HG02588 (cell line): ENCODE results near the gene TMEM108.

Experiments
- ATAC-seq: cut with Tn5 transposase; IDR thresholded peaks from one replicate; pipeline ENCODE4 v1.9.1; 2021; ENCODE audit warnings: mild to moderate bottlenecking, moderate library complexity; ENCODE audit not compliant: unreplicated experiment

TMEM108 gene

DNA sequence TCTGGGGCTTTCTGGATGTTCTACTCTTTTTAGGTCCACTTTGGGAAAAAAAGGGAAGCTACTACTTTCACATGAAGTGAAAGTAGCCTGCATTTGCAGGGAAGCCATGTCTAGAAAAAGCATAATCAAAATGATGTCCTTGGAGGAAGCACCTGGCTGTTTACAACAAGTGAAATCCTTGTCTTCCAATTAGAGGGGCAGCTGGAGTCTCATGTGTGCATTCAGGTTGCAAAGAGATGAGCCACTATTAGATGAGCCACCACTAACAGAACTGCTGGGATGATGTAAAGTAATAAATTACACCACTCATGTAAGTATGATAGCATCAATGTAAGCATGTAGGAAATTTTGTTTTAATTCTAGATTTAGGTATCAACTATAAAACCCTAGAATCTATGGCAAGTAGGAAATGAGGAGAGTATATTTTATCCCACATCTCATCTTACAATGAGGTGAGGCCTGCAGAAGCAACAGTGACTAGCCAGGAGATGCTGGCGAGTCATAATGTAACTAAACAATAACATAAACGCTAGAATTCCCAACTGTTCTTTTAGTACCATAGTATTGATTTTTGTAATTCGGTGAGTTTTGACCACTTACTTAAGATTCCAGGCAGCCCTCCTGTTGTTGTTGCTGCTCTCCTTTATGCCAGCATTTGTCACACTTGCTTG, 75.9 kb downstream of the TMEM108 start:
- ATAC-seq, result no peak

DNA sequence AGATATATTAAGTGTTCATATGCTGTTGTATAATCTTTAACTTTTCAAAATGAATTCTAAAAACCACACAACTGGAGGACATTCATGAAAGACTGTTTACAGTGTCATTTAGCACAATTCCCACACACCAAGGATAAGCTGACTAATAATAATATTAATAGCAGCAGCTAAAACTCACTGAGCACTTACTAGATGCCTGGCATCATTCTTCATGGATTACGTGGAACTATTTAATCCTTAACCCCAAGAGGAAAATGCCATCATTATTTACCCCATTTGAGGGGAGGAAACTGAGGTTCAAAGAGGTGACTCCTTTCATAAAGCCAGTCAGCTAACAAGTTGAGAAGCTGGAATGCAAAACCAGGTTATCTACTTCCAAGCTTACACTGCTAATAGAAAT, 77.0 kb downstream of the TMEM108 start:
- ATAC-seq, result no peak

DNA sequence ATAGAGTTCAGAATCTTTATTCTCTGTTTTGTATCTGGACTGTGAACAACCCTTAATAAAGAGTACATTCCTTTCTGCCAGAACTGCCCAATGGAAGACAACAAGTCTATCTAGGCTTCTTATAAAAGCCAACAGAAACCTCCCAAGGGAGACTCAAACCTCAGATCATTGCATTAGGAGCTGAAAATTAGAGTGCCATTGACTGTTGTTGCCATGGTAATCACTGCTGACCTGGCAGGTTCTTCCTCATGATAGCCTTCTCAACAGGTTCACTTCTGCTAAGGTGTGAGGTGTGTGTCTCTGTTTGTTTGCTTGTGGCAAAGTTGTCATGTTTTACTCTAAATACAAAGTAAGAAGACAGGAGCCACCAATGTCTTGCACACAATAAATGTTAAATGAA, 79.2 kb downstream of the TMEM108 start:
- no peak for ATAC-seq

DNA sequence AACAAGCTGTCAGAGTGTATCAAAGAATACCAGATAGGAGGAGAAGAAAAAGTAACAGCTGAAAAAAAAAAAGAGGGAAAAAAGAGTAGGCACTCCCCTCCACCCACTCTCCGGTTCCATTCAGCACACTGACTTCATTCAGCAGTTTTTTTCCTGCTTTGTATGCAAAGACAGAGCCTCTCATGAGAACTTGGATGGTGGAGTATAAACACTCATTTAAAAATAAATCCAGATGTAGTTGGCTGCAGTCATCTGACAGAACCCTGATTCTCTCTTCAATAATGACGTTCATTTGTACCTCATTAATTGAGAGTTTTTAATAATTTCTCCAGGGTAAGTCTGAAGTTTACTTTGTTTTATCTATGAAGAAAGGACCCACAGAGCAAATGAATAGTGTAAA, 81.0 kb downstream of the TMEM108 start:
- no peak for ATAC-seq

DNA sequence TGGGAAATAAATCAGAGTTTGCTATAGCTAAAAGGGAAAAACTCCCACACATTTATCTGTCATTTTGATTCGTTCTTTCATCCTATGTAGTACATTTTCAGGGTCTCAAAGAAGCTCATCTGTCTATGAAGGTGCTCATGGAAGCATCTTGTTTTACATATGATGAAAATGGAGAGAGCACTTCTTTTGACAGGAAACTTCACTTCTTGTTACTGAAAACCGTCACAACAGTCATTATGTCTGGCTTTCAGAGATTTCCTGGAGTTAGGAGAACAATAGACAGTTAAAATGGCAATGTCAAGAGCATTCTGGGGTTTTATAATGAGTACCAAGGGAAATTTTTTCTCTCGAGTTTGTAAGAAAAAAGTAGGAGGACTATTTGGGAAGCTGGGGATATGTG, 83.3 kb downstream of the TMEM108 start:
- ATAC-seq, result no peak

DNA sequence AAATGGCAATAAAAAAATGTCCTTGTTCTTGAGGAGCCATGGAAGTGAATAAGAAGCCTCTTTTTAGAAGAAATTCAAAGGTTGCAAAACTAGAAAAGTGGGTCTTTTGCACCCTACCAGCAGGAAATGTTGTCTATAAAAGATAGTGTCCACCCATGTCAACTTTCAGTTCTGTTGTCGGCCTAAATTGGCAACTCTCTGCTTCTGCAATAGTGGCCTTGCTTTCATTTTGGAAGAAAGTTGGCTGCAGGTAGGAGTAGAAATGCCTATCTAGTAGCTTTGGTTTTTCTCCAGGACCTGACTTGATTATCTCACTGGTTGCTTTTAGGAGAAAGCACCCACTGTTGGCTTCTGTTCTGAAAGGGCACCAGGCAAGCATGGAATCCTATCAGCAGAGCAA, 85.4 kb downstream of the TMEM108 start:
- no peak for ATAC-seq

DNA sequence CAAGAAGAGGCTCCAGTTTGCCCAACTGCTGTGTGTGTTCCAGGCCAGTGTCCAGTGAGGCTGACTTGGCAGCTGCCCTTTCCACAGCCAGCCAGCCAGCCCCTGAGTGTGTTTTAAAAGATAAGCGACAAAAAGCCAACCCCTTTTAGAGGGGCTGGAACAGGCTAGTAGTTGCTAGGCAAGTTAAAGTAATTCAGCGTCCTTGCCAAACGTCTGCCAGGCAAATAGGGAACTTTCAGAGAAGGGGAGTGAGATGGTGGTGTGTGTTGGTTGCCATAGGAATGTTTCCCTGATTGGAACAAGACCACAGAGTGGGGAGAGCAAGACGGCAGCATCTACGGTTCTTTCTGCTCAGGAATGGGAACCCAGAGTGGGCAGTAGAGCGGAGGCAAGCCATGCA, 86.3 kb downstream of the TMEM108 start:
- no peak for ATAC-seq

DNA sequence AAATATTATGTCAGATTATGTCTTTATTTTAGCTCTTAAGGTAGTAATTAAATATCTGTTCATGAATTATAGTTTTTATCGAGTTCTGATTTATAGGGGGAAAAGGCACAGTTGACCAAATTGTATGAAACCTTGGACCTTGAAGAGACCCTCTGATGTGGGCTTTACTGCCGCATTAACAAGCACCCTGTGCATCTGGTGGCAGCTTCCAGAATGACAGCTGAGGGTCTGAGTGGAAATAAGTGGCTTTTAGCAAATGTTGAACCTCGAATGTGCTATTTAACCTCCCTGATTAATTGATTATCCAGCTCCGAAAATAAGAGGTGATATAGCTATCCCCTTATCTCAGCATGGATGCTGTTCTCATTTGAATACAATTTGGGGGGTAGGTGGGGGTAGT, 87.0 kb downstream of the TMEM108 start:
- ATAC-seq, result no peak

DNA sequence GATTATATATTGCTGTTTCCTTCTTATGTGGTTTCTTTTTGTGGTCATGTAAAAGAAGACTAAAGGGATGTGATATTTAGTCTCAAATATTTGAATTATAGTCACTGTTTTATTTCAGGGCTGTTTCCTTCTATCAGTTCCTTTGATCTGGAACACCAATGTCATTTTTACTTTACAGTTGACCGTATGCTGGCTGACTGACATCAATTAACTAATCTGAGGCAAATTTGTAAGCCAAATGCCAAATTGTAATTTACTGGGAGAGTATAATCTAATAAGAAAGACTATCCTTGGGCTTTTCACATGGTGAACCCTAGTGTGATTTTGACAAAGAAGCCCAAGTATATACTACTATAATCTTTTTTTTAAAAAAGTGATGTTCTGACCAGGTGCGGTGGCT, 87.6 kb downstream of the TMEM108 start:
- no peak for ATAC-seq

DNA sequence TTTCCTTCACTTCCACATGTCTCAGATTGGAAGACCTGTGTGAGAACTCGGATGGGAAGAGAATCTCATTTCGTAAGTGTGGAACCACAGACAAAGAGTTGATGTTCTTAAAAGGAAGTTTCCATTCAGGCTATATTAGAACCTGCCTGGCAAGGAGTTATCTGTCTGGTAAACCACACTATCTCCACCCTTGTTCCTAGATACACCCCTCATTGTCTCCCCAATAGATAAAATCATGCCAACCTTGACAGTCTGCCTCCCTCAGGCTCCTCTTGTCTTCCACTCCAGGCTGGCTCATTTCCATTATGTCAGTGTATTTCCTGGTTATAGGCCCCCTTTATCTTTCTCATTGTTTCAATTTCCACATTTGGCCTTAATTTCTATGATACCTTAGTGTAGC, 89.2 kb downstream of the TMEM108 start:
- no peak for ATAC-seq

DNA sequence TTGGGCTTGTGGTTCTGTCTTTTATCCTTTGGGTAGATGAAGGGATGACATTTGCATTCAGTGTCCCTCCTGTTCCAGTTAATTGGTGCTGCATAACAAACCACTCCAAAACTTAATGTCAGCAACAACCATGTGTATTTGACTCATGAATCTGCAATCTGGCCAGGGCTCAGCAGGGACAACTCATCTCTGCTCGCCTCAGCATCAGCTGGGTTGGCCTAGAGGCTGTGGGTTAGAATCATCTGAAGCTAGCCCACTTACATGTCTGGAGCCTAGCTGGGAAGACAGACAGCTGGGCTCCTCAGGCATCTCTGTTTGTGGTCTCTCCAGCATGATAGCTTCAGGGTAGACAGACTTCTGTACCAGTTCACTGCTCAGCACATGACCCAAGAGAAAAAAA, 92.0 kb downstream of the TMEM108 start:
- ATAC-seq, result no peak

DNA sequence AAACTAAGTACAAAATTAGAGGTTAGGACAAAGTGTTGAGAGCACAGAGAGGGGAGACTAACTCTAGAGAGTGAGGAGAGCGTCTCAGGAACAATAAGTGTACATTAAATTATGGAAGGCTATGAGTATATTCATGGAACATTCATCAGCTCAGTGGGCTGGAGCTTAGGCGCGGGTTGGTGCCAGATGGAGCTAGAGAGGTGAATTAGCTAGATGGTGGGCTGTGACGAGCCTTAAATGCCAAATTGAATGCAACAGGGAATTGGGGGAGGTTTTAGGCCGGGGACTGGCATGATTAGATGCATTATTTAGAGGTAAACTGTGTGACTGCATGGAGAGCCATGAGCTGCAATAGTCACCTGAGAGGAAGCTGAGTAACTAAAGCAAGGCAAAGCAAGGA, 97.1 kb downstream of the TMEM108 start:
- no peak for ATAC-seq

DNA sequence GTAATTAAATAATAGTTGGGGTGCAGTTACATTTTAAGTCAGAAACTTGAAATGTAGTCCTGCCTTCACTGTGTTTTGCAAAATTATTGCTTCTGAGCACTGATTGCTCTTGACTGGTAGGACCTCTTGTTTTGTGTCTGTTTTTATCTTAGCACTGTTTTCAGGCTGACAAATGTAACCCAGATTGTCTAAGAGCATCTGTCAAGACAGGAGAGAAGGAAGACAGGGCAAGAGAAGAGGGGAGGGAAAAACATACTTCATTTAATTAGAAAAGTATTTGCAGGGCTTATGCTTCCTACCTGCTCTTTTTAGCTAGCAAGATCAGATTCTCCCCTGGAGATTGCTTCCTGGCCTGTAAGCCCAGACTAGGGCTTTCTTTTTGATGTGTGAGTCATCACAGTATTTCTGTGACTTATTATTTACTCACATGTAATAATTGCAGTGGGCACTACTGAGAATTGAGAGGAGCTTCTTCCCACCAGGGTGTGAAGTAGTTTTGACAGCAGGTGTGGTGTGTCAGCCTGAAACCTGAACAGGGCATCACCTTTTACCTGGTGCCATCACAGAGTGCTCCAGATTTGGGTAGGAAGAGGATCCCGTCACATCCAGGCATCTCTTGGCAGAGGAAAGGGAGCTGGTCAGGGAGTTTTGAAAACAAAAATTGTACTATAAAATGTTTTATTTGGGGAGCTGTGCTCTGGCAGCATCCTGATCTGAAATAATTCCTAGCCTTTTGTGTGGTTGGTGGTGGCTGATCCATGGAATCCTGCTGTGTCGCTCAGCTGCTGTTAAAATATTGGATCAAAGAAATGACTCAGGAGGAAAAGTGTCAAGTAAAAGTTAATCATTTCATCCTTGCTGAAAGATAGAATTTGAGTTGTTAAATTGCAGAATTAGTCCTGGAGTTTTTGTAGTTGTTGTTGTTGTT, 98.2 kb downstream of the TMEM108 start:
- no peak for ATAC-seq

DNA sequence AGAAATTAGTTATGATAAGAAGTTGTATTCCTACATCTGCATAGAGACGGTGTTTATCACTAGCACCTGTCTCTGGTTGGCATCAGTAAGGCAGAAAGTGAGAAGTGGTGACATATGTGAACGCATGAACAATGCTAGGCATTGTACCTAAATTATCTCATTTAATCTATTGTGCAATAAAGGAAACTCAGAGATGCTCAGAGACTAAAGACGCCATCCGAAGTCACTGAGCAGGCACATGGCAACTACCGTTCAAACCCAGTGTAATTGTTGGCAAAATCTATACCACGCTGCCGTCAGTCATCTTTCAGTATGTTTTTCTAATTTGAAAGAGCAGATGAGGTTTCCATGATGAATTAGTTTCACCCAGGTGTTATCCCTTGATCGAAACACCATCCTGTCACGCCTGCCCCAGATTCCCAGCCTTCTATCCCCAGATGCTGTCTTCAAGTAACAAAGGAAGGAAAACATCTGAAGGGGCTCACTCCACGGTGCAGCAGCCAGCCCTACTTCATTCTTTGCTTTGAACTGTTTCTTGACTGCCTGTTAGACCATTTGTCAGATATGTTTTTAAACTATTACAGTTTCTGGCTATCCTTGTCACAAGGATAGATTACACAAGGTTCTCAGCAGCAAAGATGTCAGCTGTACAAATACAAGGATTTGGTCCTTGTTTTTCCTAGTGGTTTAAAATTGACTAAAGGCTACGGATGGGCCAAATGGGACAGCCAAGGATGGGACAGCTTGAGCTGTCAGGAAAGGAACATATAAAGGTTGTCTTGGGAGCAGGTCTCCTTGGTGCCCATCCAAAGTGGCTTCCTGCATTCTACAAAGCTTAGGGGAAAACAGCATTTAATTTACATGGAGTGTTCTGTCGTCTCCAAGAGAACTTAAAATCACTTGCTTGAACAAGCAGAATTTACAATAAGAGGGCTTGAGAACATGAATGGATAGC, 99.1 kb downstream of the TMEM108 start:
- ATAC-seq, result no peak

DNA sequence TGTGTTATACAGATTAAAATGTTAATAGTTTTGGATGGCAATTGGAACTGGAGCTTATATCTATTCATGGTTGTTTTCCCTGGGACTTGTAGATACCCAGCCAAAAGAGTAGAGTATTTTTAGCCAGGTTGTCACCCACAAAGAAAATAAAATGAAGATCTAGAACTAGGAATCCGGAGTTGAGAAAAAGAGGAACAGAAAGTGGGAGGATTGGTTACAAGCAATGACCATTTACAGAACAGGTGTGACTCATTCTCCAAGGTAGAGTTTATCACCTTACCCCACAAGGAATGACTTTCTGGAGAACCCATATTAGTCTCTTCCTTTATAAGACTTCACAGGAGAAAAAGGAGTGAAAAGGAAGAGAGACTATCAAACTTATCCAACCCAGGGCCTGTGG, 99.8 kb downstream of the TMEM108 start:
- peak; percentile 88 for ATAC-seq

DNA sequence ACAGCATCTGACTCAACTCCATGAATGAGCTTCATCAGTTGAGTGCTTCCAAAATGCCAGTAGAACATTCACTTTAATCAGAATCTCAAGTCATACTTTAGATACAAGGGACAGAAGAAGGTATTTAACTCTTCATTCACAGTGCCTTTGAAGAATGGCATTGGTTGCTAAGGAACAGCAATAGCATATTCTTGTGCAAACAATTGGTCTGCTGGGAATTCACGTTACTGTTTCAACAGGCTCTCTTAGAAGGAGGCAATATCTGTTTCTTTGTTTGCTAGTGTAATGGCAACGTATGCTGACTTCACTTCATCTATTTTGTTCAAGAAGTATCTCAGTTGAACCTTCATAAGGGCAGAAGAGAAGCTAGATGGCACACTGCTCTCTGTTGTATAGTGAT, 113.9 kb downstream of the TMEM108 start:
- ATAC-seq, result no peak

DNA sequence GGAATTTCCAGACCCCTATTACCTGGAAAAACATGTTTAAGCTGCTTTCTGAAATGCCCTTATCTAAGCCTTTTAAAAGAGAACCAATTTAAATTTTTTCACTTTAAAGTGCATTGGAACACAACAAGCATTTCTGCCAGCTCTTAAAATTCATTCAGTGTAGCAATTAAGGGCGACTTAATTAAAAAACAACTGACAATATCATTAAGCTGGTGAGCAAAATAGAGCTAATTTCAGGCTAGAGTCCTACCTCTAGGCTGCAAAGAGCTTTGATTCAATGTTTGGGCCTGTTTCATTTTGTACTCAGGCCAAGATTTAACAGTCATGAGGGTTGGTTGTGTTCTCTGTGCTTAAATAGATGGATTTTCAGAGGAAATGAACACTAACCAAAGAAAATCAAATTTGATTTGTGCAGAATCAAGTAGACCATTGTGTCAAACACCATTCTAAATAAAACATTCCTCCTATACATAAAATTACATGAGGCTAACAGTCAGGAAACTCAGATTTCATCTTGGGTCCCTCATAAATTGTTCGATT, 114.6 kb downstream of the TMEM108 start:
- no peak for ATAC-seq

DNA sequence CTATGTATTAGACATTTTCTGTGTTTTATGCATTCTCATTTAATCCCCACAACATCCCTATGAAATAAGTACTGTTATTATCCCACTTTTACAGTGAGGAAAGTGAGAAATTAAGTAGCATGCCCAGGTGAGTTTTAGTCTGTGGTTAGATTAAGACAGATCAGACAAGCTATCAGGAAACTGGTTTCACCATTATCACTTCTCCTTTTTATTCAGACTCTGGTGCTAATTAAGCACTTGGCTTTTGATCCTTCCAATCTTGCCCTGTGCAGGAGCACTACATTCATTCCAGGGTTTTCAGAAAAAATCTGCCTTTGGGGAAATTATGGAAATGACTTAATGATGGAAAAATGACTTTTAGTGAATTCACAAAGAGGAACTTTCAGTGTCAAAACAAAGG, 115.2 kb downstream of the TMEM108 start:
- no peak for ATAC-seq

DNA sequence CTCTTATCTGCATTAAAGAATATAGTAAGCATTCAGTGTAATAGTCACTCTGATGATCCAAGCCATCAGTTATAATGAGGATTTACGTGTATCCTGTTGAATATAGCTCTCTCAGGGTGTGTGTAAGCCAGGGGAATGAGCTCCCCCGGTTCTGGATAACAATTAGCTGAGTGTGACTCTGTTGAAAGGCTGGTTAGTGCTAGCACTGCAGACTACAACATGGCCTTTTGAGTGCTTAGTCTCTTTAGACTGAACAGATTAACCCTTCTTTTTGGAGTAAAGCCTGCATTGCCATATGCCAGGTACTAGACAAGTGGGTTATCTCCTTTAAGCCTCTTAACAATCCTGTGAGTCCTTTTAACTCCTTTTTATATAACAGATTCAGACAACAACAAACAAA, 119.5 kb downstream of the TMEM108 start:
- no peak for ATAC-seq

DNA sequence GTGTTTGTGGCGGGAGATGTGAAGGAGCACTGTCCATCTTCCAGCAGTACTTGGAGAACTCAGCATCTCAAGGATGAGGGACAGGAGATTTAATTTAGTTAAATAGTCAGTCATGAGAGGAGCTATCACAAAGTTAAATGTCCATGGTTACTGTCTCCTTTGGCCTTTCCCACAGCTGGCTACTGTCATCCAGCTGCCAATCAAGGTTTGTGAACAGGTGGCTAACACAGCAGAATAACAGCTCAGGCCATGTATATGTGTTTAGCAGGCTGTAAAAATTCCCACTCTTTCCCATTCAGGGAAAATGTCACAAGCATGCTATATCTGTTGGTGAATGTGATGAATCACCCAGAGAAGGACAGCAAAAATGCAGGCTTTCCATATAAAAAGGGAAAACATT, 120.5 kb downstream of the TMEM108 start:
- no peak for ATAC-seq
